NCI-H226 (cell line): ENCODE measurements around the gene HAUS2.
"Not testable (repeated sequence)": the region's sequence is repeated elsewhere in the genome, so short reads cannot be mapped to it uniquely, and the experiment has no call there.

Source experiments
- DNase-seq: peaks from one replicate; pipeline ENCODE4 v3.0.0-alpha.2; 2015

Gene HAUS2

DNA sequence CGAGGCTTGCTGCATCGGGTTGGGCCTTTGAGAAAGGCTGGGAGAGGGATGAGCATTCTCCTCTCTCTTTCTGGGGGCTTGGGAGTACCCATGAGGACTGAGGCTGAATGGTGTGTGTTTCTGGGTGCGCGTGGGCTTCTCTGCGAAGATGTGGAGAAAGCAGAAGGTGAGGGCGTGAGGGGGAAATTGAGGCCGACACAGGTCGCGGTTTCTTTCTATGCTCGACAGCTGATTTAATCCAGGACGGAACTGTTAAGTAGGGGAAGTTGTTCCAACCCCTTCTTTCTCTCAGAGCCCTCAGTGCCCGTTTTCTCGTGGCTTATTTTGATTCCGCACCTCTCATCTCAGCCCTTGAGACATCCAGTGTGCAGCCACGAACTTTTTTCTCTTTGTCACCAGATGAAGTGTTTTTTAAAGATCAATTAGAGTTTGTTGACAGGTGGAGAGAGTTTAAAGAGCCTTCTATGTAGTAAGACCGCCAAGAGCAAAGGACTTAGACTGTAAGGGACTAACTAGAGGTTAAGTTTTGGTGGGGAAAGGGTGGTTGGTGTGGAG, 27.5 kb downstream of the HAUS2 start:
- DNase-seq, result no peak

- no peak for DNase-seq
Observed at GRCh38 chr15:42576776-42577175, 28.1 kb downstream of the HAUS2 start.

DNA sequence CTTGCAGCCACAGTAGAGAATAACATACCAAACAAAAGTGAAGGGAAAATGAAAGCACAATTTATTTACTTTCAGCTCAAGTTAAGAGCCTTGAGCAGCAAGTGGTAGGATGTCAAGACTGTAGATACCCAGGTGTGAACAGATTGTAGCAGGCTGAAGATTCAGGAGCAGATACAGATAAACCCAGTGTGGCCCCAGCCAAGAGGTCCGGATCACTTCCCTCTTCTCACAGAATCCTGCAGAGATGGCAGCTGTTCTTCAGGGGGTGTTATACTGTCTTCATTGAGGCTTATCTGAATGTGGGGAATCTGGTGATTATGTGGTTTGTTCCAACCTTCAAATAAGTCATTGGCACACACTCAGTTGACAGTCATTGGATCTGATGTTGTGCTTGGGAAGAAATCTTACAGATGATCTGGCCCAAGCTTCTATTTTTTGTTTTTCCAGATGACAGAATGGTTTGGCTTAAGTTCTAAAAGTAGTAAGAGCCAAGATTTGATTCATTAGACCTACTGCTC, 28.9 kb downstream of the HAUS2 start:
- no peak for DNase-seq

DNA sequence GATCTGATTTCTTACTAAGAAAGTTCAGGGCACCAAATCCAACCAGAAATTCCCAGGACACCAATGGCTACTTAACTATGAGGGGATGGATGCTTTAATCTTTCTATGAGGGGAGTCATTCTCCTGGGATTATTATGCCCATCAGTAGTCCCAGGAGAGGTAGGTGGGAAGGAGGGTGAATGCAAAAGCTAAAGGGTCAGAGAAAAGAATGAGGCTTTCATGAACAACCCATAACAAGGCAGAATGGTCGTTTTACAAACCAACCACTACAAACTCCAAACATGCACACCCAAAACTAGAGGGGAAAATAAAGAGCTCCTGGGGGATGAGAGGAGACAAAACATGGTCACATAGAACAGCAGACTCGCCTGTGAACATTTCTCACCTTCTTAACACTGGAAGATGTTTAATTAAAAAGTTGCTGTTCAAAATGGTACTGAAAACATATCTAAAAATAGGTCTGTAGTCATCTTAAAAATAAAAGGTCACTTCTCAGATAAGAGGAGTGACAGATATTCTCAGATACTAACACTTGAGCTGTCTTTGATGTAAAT, 30.4 kb downstream of the HAUS2 start:
- no peak for DNase-seq

DNA sequence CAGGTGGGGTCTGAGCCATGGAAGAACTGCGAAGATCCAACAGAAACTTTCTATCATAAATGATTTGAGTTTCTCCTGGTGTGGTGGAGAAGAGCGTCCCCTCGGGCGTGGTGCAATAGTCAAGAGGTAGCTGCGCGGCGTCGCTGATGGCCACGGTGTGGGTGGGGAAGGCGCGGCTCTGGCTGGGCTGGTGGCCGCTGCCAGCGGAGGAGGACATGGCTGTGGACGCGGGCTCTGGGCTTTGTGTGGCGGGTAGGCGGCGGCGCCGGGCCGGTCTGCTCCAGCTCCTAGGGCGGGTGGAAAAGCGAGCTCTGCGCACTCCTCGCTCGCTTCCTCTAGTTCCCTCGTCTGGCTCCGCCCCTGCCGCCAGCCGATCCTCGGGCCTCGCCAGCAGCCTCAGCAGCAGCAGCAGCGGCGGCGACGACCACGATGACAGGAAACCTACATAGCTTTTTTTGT, 32.7 kb downstream of the HAUS2 start:
- peak; percentile 2 for DNase-seq

- no peak for DNase-seq
Observed at GRCh38 chr15:42582569-42583375, 34.1 kb downstream of the HAUS2 start.

GRCh38 chr15:42584031-42584765, 35.6 kb downstream of the HAUS2 start:
- peak; percentile 2 for DNase-seq

DNA sequence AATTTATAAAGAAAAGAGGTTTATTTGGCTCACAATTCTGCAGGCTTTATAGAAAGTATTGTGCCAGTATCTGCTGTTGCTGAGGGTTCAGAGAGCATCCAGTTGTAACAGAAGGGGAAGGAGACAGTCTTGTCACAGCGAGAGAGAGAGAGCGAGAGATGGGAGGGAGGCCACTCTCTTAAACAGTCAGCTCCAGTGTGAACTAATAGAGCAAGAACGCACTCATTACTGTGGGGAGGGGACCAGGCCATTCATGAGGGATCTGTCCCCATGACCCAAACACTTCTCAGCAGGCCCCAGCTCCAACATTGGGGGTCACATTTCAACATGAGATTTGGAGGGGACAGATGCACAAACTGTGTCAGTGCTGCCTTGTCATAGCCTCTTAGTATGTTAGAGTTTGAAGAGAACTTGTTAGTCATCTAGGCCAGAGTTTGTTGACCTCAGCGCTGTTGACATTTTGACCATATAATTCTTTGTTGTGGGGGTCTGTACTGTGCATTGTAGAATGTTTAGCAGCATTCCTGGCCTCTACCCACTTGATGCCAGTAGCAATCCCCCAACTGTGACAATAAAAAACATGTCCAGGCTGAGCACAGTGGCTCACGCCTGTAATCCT, 42.1 kb downstream of the HAUS2 start:
- DNase-seq, result no peak

DNA sequence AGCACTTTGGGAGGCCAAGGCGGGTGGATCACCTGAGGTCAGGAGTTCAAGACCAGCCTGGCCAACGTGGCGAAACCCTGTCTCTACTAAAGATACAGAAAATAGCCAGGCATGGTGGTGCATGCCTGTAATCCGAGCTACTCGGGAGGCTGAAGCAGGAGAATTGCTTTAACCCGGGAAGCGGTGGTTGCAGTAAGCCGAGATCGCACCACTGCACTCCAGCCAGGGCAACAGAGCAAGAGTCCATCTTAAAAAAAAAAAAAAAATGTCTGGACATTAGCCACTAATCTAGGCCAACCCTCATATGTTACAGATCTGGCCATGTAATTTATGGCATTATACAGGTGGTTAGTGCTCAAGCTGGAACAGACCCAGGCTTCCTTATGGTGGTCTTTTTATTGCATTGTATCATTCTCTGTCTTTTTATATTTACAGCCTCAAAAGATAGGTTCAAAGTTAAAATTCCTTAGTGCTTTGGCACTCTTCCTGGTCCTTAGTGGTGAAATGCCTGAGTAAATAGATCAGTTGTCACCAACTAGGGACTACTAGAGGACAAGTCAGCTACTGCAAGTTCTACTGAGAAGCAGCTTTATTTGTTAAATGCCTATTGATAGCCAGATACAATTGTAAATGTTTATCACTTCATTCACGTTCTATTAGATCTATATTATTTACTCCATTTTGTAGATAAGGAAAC, 42.7 kb downstream of the HAUS2 start:
- no peak for DNase-seq

DNA sequence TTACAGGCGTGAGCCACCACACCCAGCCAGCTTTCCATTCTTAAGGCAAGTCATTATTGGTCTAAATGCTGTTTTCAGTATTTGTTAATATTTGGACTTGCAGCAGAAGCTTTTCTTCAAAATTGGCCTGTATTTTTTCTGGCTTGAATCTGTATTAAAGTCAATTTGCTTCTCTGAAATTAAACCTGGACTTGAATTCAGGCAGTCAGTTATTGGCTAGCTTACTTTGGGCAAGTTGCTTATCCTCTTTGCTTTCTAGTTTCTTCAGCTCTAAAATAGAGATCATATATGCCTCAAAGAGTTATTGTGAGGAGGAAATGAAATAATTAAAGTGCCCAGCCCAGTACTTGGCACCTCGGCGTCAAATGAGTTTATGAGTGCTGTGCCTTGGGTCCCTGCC, 44.1 kb downstream of the HAUS2 start:
- no peak for DNase-seq

GRCh38 chr15:42593143-42593542, 44.5 kb downstream of the HAUS2 start:
- DNase-seq, result no peak

DNA sequence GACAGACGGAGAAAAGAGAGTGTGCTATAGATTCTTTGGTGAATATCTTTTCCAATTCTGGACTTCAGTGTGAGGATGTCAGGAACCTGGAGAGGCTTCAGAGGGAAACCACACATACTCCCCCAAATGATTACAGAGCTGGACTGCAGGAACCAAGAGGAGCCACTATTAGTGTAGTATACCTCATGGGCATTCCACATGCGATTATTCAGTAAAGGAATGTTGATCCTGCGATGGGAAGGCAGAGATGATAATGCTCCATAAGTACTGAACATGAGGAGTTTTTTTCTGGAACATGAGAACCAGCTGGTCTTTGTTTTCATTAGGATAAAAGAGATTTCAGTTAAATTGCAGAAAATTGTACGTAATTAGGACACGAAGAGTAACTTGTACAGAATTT, 45.5 kb downstream of the HAUS2 start:
- DNase-seq, result peak; percentile 2

GRCh38 chr15:42595626-42596240, 47.1 kb downstream of the HAUS2 start:
- no peak for DNase-seq

- DNase-seq, result not testable (repeated sequence)
Observed at GRCh38 chr15:42601316-42601715, 52.7 kb downstream of the HAUS2 start.

GRCh38 chr15:42602501-42602900, 53.9 kb downstream of the HAUS2 start:
- DNase-seq, result no peak

GRCh38 chr15:42603978-42604377, 55.3 kb downstream of the HAUS2 start:
- DNase-seq, result no peak

GRCh38 chr15:42604894-42605744, 56.5 kb downstream of the HAUS2 start:
- DNase-seq, result no peak

- no peak for DNase-seq
Observed at GRCh38 chr15:42605796-42606195, 57.2 kb downstream of the HAUS2 start.

- DNase-seq, result no peak
Observed at GRCh38 chr15:42608110-42608531, 59.5 kb downstream of the HAUS2 start.

DNA sequence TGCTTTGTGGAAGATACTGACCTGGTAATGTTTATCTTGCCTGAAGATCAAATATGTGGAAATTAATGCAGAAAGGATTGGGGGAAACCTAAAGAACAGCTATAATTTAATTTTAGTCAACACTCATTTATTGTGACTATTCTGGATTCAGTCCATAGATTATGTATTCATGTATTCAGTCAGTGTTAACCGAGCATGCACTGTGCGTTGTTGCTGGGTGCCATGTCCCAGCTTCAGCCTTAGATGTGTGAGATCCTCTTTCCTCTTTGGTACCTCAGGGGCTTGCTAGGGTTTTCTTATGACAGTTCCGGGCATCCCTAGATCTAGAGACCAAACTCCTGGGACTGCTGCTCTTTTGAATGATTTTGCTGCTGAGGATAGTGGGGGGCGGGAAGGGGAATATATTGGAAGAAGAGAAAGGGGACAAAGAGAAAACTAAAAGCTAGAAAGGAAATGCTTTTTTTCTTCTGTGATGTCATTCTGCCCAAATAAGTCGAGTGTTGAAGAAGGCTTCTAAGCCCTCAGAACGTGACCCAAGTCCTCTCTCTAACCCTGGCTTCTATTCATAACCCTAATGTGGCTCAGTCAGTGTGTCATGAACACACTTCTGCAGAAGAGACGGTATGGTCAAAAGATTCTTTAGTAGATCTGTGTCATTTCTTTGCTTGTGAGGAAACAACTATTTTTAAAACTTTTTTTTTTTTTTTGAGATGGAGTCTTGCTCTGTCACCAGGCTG, 60.3 kb downstream of the HAUS2 start:
- DNase-seq, result no peak
